IMR-90 (cell line): ENCODE data around the gene CIT. TPM values are rescaled to one million over a fixed set of nuclear protein-coding genes. Genes with fewer than 3 reads are reported as not detected.

Source experiments
- ATAC-seq: fragments of 200-7000 bp; cut with Tn5 transposase; 2 replicates; pipeline ENCODE4 v1.9.1; 2020; ENCODE audit warnings: low read depth, mild to moderate bottlenecking, moderate library complexity
- BruUV-seq: library from RNA; stranded (reverse); fragments of 400-500 nt; replicated peaks from 2 replicates; lab custom pipeline; 2021; lab: Mats Ljungman, UMichigan
- CTCF ChIA-PET: fragments of 300-600 bp; formaldehyde crosslinking; extraction: SDS; loops from one replicate; lab custom pipeline; 2021; ENCODE audit warnings: antibody characterized with exemption; lab: Yijun Ruan, JAX
- POLR2A ChIA-PET: fragments of 300-600 bp; sonication (Branson Sonifier 250); formaldehyde crosslinking; loops from one replicate; lab custom pipeline; 2022; ENCODE audit warnings: antibody characterized with exemption; ENCODE audit not compliant: unreplicated experiment; lab: Charles Lee
- DNase-seq: peaks from one replicate; pipeline ENCODE4 v3.0.0; 2013
- H2AFZ ChIP-seq: replicated peaks from 2 replicates; pipeline ENCODE3; 2013; ENCODE audit warnings: low read length, mild to moderate bottlenecking; ENCODE audit not compliant: poor library complexity
- H2AK5ac ChIP-seq: 2 replicates; pipeline ENCODE4 v1.6.1; 2013; ENCODE audit warnings: low read depth, low read length, inconsistent platforms
- H2AK9ac ChIP-seq: replicated peaks from 2 replicates; pipeline ENCODE3; 2013; ENCODE audit warnings: mild to moderate bottlenecking, low read depth, low read length, moderate library complexity; ENCODE audit not compliant: poor library complexity
- H2BK120ac ChIP-seq: 2 replicates; pipeline ENCODE4 v1.6.1; 2013; ENCODE audit warnings: low read depth, low read length, inconsistent platforms
- H2BK15ac ChIP-seq: 3 replicates; pipeline ENCODE4 v1.6.1; 2013; ENCODE audit warnings: low read depth, low read length, inconsistent platforms
- H2BK20ac ChIP-seq: 2 replicates; pipeline ENCODE4 v1.6.1; 2013; ENCODE audit warnings: low read depth, mild to moderate bottlenecking, inconsistent platforms, low read length, moderate library complexity
- H2BK5ac ChIP-seq: 2 replicates; pipeline ENCODE4 v1.6.1; 2013; ENCODE audit warnings: mild to moderate bottlenecking, low read depth, low read length, inconsistent platforms; ENCODE audit not compliant: poor library complexity, severe bottlenecking
- H3K14ac ChIP-seq: replicated peaks from 2 replicates; pipeline ENCODE4 v1.6.1; 2013; ENCODE audit warnings: low read depth, low read length, inconsistent platforms
- H3K18ac ChIP-seq: 2 replicates; pipeline ENCODE4 v1.6.1; 2013; ENCODE audit warnings: low read depth, low read length, control low read depth
- H3K23ac ChIP-seq: 2 replicates; pipeline ENCODE4 v1.6.1; 2013; ENCODE audit warnings: low read depth, low read length, inconsistent platforms
- H3K27ac ChIP-seq: 2 replicates; pipeline ENCODE4 v1.5.1; 2013; ENCODE audit warnings: mild to moderate bottlenecking, control low read depth, low read length; ENCODE audit not compliant: insufficient read depth
- H3K27me3 ChIP-seq: 2 replicates; pipeline ENCODE4 v1.6.1; 2013; ENCODE audit warnings: low read length; ENCODE audit not compliant: control insufficient read depth, insufficient read depth
- H3K36me3 ChIP-seq: 2 replicates; pipeline ENCODE4 v1.6.1; 2013; ENCODE audit warnings: low read length, mixed read lengths; ENCODE audit not compliant: control insufficient read depth, insufficient read depth
- H3K4ac ChIP-seq: 2 replicates; pipeline ENCODE4 v1.6.1; 2013; ENCODE audit warnings: low read depth, low read length, inconsistent platforms
- H3K4me1 ChIP-seq: 2 replicates; pipeline ENCODE4 v1.6.1; 2013; ENCODE audit warnings: low read length, mixed read lengths; ENCODE audit not compliant: control insufficient read depth, insufficient read depth
- H3K4me2 ChIP-seq: 2 replicates; pipeline ENCODE4 v1.6.1; 2013; ENCODE audit warnings: low read depth, mild to moderate bottlenecking, control low read depth, low read length, moderate library complexity
- H3K4me3 ChIP-seq: 2 replicates; pipeline ENCODE4 v1.5.1; 2013; ENCODE audit warnings: low read depth, mild to moderate bottlenecking, control low read depth, low read length, moderate library complexity; ENCODE audit not compliant: insufficient read depth
- H3K56ac ChIP-seq: 2 replicates; pipeline ENCODE4 v1.6.1; 2013; ENCODE audit warnings: low read length, inconsistent platforms; ENCODE audit not compliant: insufficient read depth; ENCODE audit errors: extremely low read depth
- H3K79me1 ChIP-seq, 2 experiments: 2 replicates each; pipeline ENCODE4 v1.6.1; 2013; ENCODE audit warnings: low read length in 2 of 2, inconsistent platforms in 1 of 2, low read depth in 1 of 2
- H3K9ac ChIP-seq: 2 replicates; pipeline ENCODE4 v1.6.1; 2013; ENCODE audit warnings: low read depth, low read length, control low read depth
- H3K9me1 ChIP-seq: 2 replicates; pipeline ENCODE4 v1.6.1; 2013; ENCODE audit warnings: low read length, inconsistent platforms; ENCODE audit not compliant: insufficient read depth
- H3K9me3 ChIP-seq: 2 replicates; pipeline ENCODE4 v1.6.1; 2013; ENCODE audit warnings: low read length; ENCODE audit not compliant: control insufficient read depth, insufficient read depth
- H4K20me1 ChIP-seq: 2 replicates; pipeline ENCODE4 v1.6.1; 2013; ENCODE audit warnings: low read length, inconsistent platforms; ENCODE audit not compliant: insufficient read depth
- H4K5ac ChIP-seq: 2 replicates; pipeline ENCODE4 v1.6.1; 2013; ENCODE audit warnings: mild to moderate bottlenecking, low read depth, low read length, control low read depth
- H4K8ac ChIP-seq, 2 experiments: 2 replicates each; pipeline ENCODE4 v1.6.1; 2013; ENCODE audit warnings: low read depth in 2 of 2, low read length in 2 of 2, control low read depth in 1 of 2, inconsistent platforms in 1 of 2
- H4K91ac ChIP-seq: 2 replicates; pipeline ENCODE4 v1.6.1; 2013; ENCODE audit warnings: low read depth, low read length, inconsistent platforms; ENCODE audit not compliant: insufficient read depth
- BHLHE40 ChIP-seq: fragments of 150-350 bp; IDR thresholded peaks from 2 replicates; pipeline ENCODE4 v1.6.1; 2016; ENCODE audit warnings: mild to moderate bottlenecking, low read depth, low read length
- CHD1 ChIP-seq: IDR thresholded peaks from 2 replicates; pipeline ENCODE4 v1.6.1; 2012; ENCODE audit warnings: low read depth, low read length, improper control_type of control experiment
- MAZ ChIP-seq: IDR thresholded peaks from 2 replicates; pipeline ENCODE4 v1.6.1; 2012; ENCODE audit warnings: low read depth, mild to moderate bottlenecking, low read length, improper control_type of control experiment, moderate library complexity, borderline replicate concordance
- NFE2L2 ChIP-seq: fragments of 150-350 bp; IDR thresholded peaks from 2 replicates; pipeline ENCODE4 v1.6.1; 2016; ENCODE audit warnings: low read depth, mild to moderate bottlenecking, low read length
- POLR2A ChIP-seq: IDR thresholded peaks from 2 replicates; pipeline ENCODE4 v1.6.1; 2012; ENCODE audit warnings: mild to moderate bottlenecking, low read depth, low read length
- RCOR1 ChIP-seq: IDR thresholded peaks from 2 replicates; pipeline ENCODE4 v1.6.1; 2012; ENCODE audit warnings: mild to moderate bottlenecking, low read length, improper control_type of control experiment; ENCODE audit not compliant: insufficient replicate concordance
- WGBS, 2 experiments: methylation state at CpG; one replicate each; pipeline versions ENCODE4 v1.1.5 to v1.1.7; 2013; ENCODE audit warnings: missing lambda C conversion rate in 2 of 2; ENCODE audit not compliant: insufficient read length in 1 of 2; ENCODE audit errors: extremely low coverage in 2 of 2; 5-methylcytosine and 5-hydroxymethylcytosine counted together
- dilution Hi-C: fragments of 300-500 bp; cut with HindIII; formaldehyde crosslinking; loops from one replicate; pipeline ENCODE4 v1.14.3; 2018; ENCODE audit warnings: low sequenced_read_pairs; ENCODE audit not compliant: unreplicated experiment
- in situ Hi-C: fragments of 300-500 bp; cut with MboI; formaldehyde crosslinking; loops from 3 replicates; pipeline ENCODE4 v1.14.3; 2019; ENCODE audit warnings: low sequenced_read_pairs, inconsistent platforms, mixed read lengths
- intact Hi-C: fragments of 100-400 bp; cut with micrococcal nuclease; formaldehyde crosslinking; loops from 2 replicates; pipeline ENCODE4 v1.10.0; 2022
- polyA plus RNA-seq, 3 experiments: library from polyadenylated mRNA; depleted of rRNA; stranded (reverse); fragments of >200 nt; gene quantifications; 2 replicates each; pipeline ENCODE4 v1.2.3, GENCODE V29; 2012; ENCODE audit warnings: low replicate concordance in 1 of 3
- total RNA-seq: library from RNA; depleted of rRNA; stranded (reverse); fragments of >200 nt; gene quantifications from 2 replicates; pipeline ENCODE4 v1.2.3, GENCODE V29; 2012
- TF ChIP-seq, protein P1 (sequence below): fragments of 150-350 bp; IDR thresholded peaks from 2 replicates; pipeline ENCODE4 v1.6.1; 2016; ENCODE audit warnings: low read depth, mild to moderate bottlenecking, low read length, moderate library complexity, borderline replicate concordance

Gene CIT
- total and polyA plus RNA-seq, 2 of the 4 experiments (the other 2 are of a cell fraction) = 13.1 to 21.0 TPM

DNA sequence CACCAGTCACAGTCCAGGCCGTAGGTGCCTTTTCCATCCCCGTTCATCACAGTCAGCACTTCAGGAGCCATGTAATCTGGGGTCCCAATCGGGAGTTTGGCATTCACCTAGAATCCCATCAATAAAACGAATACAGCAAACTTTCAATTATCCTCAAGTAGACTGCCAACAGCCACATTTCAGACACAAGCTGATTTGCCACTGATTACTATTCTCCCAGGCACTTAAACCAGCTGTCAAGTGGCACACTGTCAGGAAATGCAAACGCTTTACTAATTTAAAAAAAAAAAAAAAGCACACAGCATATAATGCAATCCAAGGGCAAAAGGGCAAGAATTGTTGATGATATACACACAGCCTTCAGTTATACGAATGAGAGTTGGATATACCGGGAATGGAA lies 51.9 kb downstream of the CIT start:
- DNase-seq (no peak), ATAC-seq (no peak)
- Histone ChIP-seq H3K27ac (no peak overlapping the region), H2AK5ac (no peak overlapping the region), H3K18ac (no peak overlapping the region), H2BK20ac (no peak overlapping the region), H3K56ac (no peak overlapping the region), H3K4me2 (no peak overlapping the region), H3K27me3 (no peaks in the 10 kb centered on the region), H2BK15ac (no peak overlapping the region), H2AFZ (no peak overlapping the region), H4K91ac (no peak overlapping the region), H4K5ac (no peak overlapping the region), H3K23ac (no peak overlapping the region), H3K4ac (no peak overlapping the region), H3K4me1 (no peaks in the 10 kb centered on the region), H3K14ac (no peak overlapping the region), H3K9me3 (no peaks in the 10 kb centered on the region), H2BK120ac (no peak overlapping the region), H2AK9ac (no peak overlapping the region), H3K79me1 (no peaks in the 10 kb centered on the region), H3K4me3 (no peak overlapping the region), H4K20me1 (no peaks in the 10 kb centered on the region), H3K36me3 (0 out of 2 replicates have a peak, but pooled peaks cover 2% of the 10 kb centered on the region), H4K8ac (no peak overlapping the region), H3K9ac (no peak overlapping the region), H2BK5ac (no peak overlapping the region), H3K9me1 (no peaks in the 10 kb centered on the region)
- ChIA-PET CTCF (no interaction called here), POLR2A (no interaction called here)
- in situ Hi-C loops = no loop called here
- TF ChIP-seq BHLHE40 (no peak), MAZ (no peak), NFE2L2 (no peak), POLR2A (no peak), CHD1 (no peak), RCOR1 (no peak)
- TF ChIP-seq, protein P1, sequence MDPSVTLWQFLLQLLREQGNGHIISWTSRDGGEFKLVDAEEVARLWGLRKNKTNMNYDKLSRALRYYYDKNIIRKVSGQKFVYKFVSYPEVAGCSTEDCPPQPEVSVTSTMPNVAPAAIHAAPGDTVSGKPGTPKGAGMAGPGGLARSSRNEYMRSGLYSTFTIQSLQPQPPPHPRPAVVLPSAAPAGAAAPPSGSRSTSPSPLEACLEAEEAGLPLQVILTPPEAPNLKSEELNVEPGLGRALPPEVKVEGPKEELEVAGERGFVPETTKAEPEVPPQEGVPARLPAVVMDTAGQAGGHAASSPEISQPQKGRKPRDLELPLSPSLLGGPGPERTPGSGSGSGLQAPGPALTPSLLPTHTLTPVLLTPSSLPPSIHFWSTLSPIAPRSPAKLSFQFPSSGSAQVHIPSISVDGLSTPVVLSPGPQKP = no peak
- dilution Hi-C loops = no loop called here
- intact Hi-C loops = no loop called here
- 63% methylated on average over 2 of the region's 7 CpGs; no CpG with 5 or more reads in 1 of the 2 experiments for WGBS, 2 experiments
- BruUV-seq = no TSS peak
